ENCODE data around the gene POLG2.

POLG2 gene

GRCh38 chr17:64496786-64497564 is at the start of gene POLG2:
Gene POLG2 (minus strand): TSS chr17:64497054. CDS start chr17:64496968, 86 bp downstream.
- TF ChIP-seq, protein P1, sequence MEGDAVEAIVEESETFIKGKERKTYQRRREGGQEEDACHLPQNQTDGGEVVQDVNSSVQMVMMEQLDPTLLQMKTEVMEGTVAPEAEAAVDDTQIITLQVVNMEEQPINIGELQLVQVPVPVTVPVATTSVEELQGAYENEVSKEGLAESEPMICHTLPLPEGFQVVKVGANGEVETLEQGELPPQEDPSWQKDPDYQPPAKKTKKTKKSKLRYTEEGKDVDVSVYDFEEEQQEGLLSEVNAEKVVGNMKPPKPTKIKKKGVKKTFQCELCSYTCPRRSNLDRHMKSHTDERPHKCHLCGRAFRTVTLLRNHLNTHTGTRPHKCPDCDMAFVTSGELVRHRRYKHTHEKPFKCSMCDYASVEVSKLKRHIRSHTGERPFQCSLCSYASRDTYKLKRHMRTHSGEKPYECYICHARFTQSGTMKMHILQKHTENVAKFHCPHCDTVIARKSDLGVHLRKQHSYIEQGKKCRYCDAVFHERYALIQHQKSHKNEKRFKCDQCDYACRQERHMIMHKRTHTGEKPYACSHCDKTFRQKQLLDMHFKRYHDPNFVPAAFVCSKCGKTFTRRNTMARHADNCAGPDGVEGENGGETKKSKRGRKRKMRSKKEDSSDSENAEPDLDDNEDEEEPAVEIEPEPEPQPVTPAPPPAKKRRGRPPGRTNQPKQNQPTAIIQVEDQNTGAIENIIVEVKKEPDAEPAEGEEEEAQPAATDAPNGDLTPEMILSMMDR (IDR thresholded peaks at IDR 0.05; ENCODE audit: low read depth, low read length) = peak; percentile 54
- DNase-seq (ENCODE audit: extremely low read depth, low read depth) = peak; percentile 80

DNA sequence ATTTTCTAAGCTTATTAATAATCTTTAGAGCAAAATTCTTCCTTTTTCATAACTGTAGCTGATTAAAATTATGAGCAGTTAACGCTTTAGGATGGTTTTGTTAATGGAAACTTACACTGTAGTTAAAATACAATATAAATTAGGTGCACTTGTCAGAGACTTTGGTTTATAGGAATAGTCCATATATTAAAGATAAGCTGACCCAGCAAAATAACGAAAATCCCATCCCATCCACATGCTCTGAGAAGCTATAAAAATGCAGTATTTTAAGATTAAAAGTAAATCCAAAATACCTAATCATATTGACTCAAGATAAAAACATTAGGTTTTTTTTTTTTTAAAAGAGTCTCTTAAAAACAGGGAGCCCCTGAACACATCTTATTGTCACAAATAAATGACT is 47.9 kb upstream of the POLG2 start:
- TF ChIP-seq, protein P1 (IDR thresholded peaks at IDR 0.05; ENCODE audit: low read depth, low read length) = no peak
- DNase-seq (ENCODE audit: extremely low read depth, low read depth) = no peak

DNA sequence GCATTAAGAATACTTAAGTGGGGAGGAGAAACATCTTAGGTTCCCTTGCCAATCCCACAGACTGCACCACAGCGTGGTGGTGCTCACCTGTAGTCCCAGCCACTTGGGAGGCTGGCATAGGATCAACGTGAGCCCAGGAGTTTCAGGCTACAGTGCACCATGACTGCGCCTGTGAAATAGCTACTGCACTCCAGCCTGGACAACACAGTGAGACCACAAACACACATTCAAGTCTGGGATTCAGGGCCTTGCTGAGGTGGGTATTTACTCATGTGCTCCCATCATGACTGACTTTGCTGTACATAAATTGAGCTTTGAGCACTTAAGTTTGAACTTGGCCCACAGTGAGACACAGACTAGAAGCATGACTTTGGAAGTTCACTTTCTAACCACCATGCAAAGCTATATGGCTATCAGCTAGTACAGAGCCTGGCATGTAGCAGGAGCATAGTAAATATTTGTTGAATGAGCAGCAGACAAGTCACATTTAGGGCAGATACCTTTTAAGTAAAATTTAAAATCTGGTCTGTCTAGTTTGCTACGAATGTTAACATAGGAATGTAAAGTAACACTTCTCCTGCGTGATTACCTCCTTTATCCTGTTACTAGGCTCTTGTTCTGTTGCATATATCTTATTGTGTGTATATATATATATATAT is 43.4 kb upstream of the POLG2 start:
- TF ChIP-seq, protein P1 (IDR thresholded peaks at IDR 0.05; ENCODE audit: low read depth, low read length) = no peak
- DNase-seq (ENCODE audit: extremely low read depth, low read depth) = no peak

DNA sequence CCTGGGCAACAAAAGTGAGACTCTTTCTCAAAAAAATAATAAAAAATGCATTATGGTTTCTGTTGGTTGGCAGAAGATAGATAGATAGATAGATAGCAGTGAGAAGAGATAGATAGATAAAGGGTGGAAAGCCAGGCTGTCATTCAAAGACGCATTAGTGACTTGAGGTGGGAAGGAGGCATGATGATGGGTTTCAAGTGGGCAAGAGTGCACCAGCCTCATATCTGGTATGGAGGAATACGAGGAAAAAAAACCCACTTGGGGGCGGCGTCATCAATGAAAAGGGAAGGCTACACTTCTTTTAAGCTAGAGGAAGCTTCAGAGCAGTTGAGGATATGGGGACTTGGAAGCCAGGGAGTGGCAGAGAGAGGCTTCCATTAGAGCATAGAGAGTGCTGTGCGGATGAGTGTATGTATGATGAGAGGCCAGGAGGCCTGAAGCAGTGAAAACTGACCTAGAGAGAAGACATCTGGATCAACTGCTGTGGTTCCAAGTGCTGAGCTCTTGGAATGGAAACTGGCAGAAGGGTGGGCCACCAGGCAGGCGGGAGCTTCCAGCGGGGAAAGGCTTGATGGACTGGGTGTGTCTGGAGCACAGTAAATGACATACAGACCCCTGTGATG is 41.8 kb upstream of the POLG2 start:
- DNase-seq (ENCODE audit: extremely low read depth, low read depth) = no peak
- TF ChIP-seq, protein P1 (IDR thresholded peaks at IDR 0.05; ENCODE audit: low read depth, low read length) = no peak

- DNase-seq (ENCODE audit: extremely low read depth, low read depth) = no peak
- TF ChIP-seq, protein P1 (IDR thresholded peaks at IDR 0.05; ENCODE audit: low read depth, low read length) = no peak
These were observed 40.6 kb upstream of the POLG2 start for GRCh38 chr17:64537488-64537887.

- TF ChIP-seq, protein P1 (IDR thresholded peaks at IDR 0.05; ENCODE audit: low read depth, low read length) = no peak
- no peak for DNase-seq (ENCODE audit: extremely low read depth, low read depth)
These were observed 40.1 kb upstream of the POLG2 start for GRCh38 chr17:64536913-64537312.

DNA sequence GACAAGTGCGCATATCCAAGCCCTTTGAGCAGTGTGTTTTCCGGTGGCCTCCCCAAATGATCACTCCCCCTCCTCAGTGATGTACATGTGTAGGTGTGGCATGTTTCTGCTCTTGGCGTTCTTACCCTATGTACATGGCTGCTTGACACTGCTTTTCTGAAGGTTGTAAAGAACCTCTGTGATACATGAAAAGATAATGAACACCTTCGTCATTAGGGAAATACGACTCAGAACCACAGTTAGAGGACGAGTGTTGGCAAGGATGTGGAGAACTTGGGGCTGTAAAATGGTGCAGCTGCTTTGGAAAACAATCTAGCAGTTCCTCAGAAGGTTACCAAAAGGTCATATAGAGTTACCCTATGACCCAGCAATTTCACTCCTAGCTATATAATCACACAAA is 38.5 kb upstream of the POLG2 start:
- TF ChIP-seq, protein P1 (IDR thresholded peaks at IDR 0.05; ENCODE audit: low read depth, low read length) = no peak
- no peak for DNase-seq (ENCODE audit: extremely low read depth, low read depth)

All from AG09319 (cell line).